HepG2 (cell line): ENCODE data around the gene GLDC. TPM values are rescaled to one million over a fixed set of nuclear protein-coding genes. Genes with fewer than 3 reads are reported as not detected.
A peak's percentile ranks its signal among the peaks of the same experiment; 100 is the strongest.

ENCODE experiments used
- ARID2 ChIP-seq: sonication (generic); formaldehyde crosslinking; IDR thresholded peaks from 2 replicates; pipeline ENCODE4 v1.8.1; 2022; ENCODE audit warnings: mild to moderate bottlenecking, missing genetic modification reagents, borderline replicate concordance
- ELF3 ChIP-seq: IDR thresholded peaks from 2 replicates; pipeline ENCODE4 v1.6.1; 2016; ENCODE audit warnings: missing genetic modification reagents, missing compliant biosample characterization
- FOXJ3 ChIP-seq: sonication (generic); formaldehyde crosslinking; IDR thresholded peaks from 2 replicates; pipeline ENCODE4 v1.4.0; 2020; ENCODE audit warnings: missing genetic modification reagents, mild to moderate bottlenecking, borderline replicate concordance
- HDAC1 ChIP-seq: sonication (generic); formaldehyde crosslinking; IDR thresholded peaks from 2 replicates; pipeline ENCODE4 v1.5.1; 2020; ENCODE audit warnings: mild to moderate bottlenecking, missing genetic modification reagents
- MAFF ChIP-seq: IDR thresholded peaks from 2 replicates; pipeline ENCODE4 v1.6.1; 2011; ENCODE audit warnings: low read depth, low read length, improper control_type of control experiment
- MIXL1 ChIP-seq: IDR thresholded peaks from 2 replicates; pipeline ENCODE4 v1.6.1; 2016
- MZF1 ChIP-seq: sonication (generic); formaldehyde crosslinking; IDR thresholded peaks from 2 replicates; pipeline ENCODE4 v1.8.1; 2023; ENCODE audit warnings: mild to moderate bottlenecking, missing genetic modification reagents, borderline replicate concordance
- RAD51 ChIP-seq: fragments of 450-650 bp; IDR thresholded peaks from 2 replicates; pipeline ENCODE4 v1.6.1; 2016; ENCODE audit warnings: borderline replicate concordance
- SIX1 ChIP-seq: sonication (generic); formaldehyde crosslinking; IDR thresholded peaks from 2 replicates; pipeline ENCODE4 v1.4.0; 2020; ENCODE audit warnings: missing genetic modification reagents, borderline replicate concordance
- THYN1 ChIP-seq: sonication (generic); formaldehyde crosslinking; IDR thresholded peaks from 2 replicates; pipeline ENCODE4 v1.8.1; 2023; ENCODE audit warnings: low read depth, mild to moderate bottlenecking, moderate library complexity, missing genetic modification reagents, borderline replicate concordance
- ZNF546 ChIP-seq: sonication (generic); formaldehyde crosslinking; conservative IDR thresholded peaks from 2 replicates; pipeline ENCODE4 v1.8.1; 2023; ENCODE audit warnings: mild to moderate bottlenecking, missing genetic modification reagents
- ZNF552 ChIP-seq: sonication (generic); formaldehyde crosslinking; IDR thresholded peaks from 2 replicates; pipeline ENCODE4 v1.9.0; 2022; ENCODE audit warnings: missing genetic modification reagents, mild to moderate bottlenecking, borderline replicate concordance
- ZNF556 ChIP-seq: sonication (generic); formaldehyde crosslinking; IDR thresholded peaks from 2 replicates; pipeline ENCODE4 v1.4.0; 2020; ENCODE audit warnings: mild to moderate bottlenecking, missing genetic modification reagents, borderline replicate concordance
- polyA plus RNA-seq, 8 experiments: library from polyadenylated mRNA; depleted of rRNA in 3 of 8; stranded (reverse) in 7 of 8; unstranded in 1 of 8; fragments of >200 nt; fragmentation: Illumina TruSeq in 4 of 8; extraction: Trizol in 4 of 8; gene quantifications; 2 replicates each; pipeline versions ENCODE4 v1.2.1 to v1.2.3, GENCODE V29; 2011 to 2016; ENCODE audit warnings: low read depth in 4 of 8, missing spikeins in 1 of 8, mixed read lengths in 1 of 8; ENCODE audit not compliant: insufficient read depth in 1 of 8
- total RNA-seq, 5 experiments: library from RNA; depleted of rRNA; stranded (reverse); fragments of >200 nt; fragmentation: Illumina TruSeq; extraction: Trizol; gene quantifications; 2 replicates each; pipeline ENCODE4 v1.2.3, GENCODE V29; 2016; ENCODE audit warnings: low read depth in 1 of 5
- TF ChIP-seq, protein P1 (sequence below), 2 experiments: sonication (generic) in 1 of 2; formaldehyde crosslinking in 1 of 2; IDR thresholded peaks; 2 replicates each; pipeline versions ENCODE4 v1.4.0 to v1.6.1; 2016 to 2020; ENCODE audit warnings: borderline replicate concordance in 1 of 2, low read depth in 1 of 2, mild to moderate bottlenecking in 1 of 2, missing genetic modification reagents in 1 of 2
- TF ChIP-seq, protein P2 (sequence below): IDR thresholded peaks from 2 replicates; pipeline ENCODE4 v1.6.1; 2018; ENCODE audit warnings: missing genetic modification reagents, mild to moderate bottlenecking, missing compliant biosample characterization
- TF ChIP-seq, protein P3 (sequence below): sonication (generic); formaldehyde crosslinking; IDR thresholded peaks from 2 replicates; pipeline ENCODE4 v1.9.0; 2022; ENCODE audit warnings: low read depth, missing genetic modification reagents

Gene GLDC
- total and polyA plus RNA-seq, 2 of the 13 experiments (the other 11 are each of a cell fraction or from before 2014, with no cell fraction given): 59.3 to 115 TPM

DNA sequence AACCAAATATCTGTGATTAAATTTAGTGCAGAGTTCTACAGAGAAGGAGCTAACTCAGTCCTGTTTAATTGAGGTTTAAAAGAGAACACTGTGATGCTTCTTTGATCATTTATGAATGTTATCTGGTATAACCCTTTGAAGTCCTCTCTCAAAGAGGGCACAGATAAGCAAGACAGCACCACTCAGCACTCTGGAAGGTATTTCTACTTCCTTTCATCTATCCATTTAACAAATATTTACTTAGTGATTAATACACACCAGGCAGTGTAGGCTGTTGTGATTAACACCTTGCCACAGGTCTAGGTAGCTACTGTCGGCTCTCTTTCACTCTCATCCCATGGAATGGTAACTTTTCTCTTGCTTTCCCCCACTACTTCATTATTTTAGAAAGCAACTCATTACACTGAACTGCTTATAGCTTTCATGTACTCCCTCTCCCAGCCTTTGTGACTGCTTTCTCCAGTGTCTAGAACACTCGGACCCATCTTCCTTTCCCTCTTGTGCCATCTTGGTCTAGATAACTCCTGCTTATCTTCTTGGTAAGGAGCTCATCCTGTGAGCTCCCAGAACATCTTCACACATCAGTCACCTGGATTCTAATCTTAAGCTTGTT is 54.7 kb downstream of the GLDC start (continued):
- TF ChIP-seq, protein P1, sequence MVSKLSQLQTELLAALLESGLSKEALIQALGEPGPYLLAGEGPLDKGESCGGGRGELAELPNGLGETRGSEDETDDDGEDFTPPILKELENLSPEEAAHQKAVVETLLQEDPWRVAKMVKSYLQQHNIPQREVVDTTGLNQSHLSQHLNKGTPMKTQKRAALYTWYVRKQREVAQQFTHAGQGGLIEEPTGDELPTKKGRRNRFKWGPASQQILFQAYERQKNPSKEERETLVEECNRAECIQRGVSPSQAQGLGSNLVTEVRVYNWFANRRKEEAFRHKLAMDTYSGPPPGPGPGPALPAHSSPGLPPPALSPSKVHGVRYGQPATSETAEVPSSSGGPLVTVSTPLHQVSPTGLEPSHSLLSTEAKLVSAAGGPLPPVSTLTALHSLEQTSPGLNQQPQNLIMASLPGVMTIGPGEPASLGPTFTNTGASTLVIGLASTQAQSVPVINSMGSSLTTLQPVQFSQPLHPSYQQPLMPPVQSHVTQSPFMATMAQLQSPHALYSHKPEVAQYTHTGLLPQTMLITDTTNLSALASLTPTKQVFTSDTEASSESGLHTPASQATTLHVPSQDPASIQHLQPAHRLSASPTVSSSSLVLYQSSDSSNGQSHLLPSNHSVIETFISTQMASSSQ (IDR thresholded peaks at IDR 0.05; ENCODE audit: low read depth): peak; percentile 71
- TF ChIP-seq, protein P1 (CRISPR knock-in tag; IDR thresholded peaks at IDR 0.05; ENCODE audit: borderline replicate concordance): peak; percentile 78; the same call in 1 of the 2 replicates
- TF ChIP-seq MAFF (peak; percentile 74), ZNF556 (CRISPR knock-in tag) (peak; percentile 21; the same call in 1 of the 2 replicates), THYN1 (0 out of 2 replicates have a peak, but pooled peaks have one; percentile 66), SIX1 (CRISPR knock-in tag) (peak; percentile 91), ZNF546 (no peak), MZF1 (CRISPR knock-in tag) (no peak), RAD51 (no peak), HDAC1 (CRISPR knock-in tag) (peak; percentile 87), ZNF552 (no peak), MIXL1 (peak; percentile 98), ELF3 (CRISPR knock-in tag) (peak; percentile 85), ARID2 (peak; percentile 82; the same call in 1 of the 2 replicates), FOXJ3 (CRISPR knock-in tag) (peak; percentile 96)
- TF ChIP-seq, protein P2, sequence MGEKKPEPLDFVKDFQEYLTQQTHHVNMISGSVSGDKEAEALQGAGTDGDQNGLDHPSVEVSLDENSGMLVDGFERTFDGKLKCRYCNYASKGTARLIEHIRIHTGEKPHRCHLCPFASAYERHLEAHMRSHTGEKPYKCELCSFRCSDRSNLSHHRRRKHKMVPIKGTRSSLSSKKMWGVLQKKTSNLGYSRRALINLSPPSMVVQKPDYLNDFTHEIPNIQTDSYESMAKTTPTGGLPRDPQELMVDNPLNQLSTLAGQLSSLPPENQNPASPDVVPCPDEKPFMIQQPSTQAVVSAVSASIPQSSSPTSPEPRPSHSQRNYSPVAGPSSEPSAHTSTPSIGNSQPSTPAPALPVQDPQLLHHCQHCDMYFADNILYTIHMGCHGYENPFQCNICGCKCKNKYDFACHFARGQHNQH (CRISPR knock-in tag): peak; percentile 67; the same call in 1 of the 2 replicates
- TF ChIP-seq, protein P3, sequence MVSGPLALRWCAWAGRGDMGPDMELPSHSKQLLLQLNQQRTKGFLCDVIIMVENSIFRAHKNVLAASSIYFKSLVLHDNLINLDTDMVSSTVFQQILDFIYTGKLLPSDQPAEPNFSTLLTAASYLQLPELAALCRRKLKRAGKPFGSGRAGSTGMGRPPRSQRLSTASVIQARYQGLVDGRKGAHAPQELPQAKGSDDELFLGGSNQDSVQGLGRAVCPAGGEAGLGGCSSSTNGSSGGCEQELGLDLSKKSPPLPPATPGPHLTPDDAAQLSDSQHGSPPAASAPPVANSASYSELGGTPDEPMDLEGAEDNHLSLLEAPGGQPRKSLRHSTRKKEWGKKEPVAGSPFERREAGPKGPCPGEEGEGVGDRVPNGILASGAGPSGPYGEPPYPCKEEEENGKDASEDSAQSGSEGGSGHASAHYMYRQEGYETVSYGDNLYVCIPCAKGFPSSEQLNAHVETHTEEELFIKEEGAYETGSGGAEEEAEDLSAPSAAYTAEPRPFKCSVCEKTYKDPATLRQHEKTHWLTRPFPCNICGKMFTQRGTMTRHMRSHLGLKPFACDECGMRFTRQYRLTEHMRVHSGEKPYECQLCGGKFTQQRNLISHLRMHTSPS: no peak
